ENCODE results near the gene JUNB. TPM values are rescaled to one million over a fixed set of nuclear protein-coding genes. Genes with fewer than 3 reads are reported as not detected.
A peak's percentile ranks its signal among the peaks of the same experiment; 100 is the strongest.

JUNB gene
- total RNA-seq, 1 experiment from 2014 or later: 6.6 TPM

- TF ChIP-seq ARID4B (CRISPR knock-in tag; IDR thresholded peaks at IDR 0.05; ENCODE audit: borderline replicate concordance): 0 out of 2 replicates have a peak, but pooled peaks have one; percentile 28
Observed at GRCh38 chr19:12751635-12752034, 39.7 kb upstream of the JUNB start, which contains the start of gene BEST2 (continued).

GRCh38 chr19:12752056-12752781, 39.1 kb upstream of the JUNB start:
- ChIA-PET CTCF (interaction anchor here (1.4 to 2.5 kb wide), 6 partner anchors 8 to 133 kb away, joined by 3 to 17 read pairs (median 4); partner anchors contain the start of gene GET3), POLR2A (interaction anchor here (0.5 to 1.2 kb wide), 4 partner anchors 18 to 124 kb away, joined by 3 to 9 read pairs (median 4); partner anchors contain the start of gene TRIR)
- H3K9me3 Mint-ChIP-seq: no peaks in the 10 kb centered on the region
- H3K27ac Mint-ChIP-seq: no peak overlapping the region
- H3K4me1 Mint-ChIP-seq: peaks cover 13% of the 10 kb centered on the region
- peak; percentile 24; the same call in 1 of the 2 replicates for ATAC-seq
- no peak for DNase-seq (ENCODE audit: low spot score)
- peaks cover 10% of the 10 kb centered on the region for H3K36me3 Mint-ChIP-seq
- H3K27me3 Mint-ChIP-seq (ENCODE audit: low read depth): peaks cover 49% of the 10 kb centered on the region
- TF ChIP-seq KAT7 (CRISPR knock-in tag; IDR thresholded peaks at IDR 0.05; ENCODE audit: borderline replicate concordance) (no peak), PRDM15 (CRISPR knock-in tag; IDR thresholded peaks at IDR 0.05) (peak; percentile 63)
- peak overlapping the region; percentile 69 for H3K4me3 Mint-ChIP-seq

- Mint-ChIP-seq H3K36me3 (no peaks in the 10 kb centered on the region), H3K4me3 (no peak overlapping the region), H3K9me3 (no peaks in the 10 kb centered on the region), H3K27me3 (ENCODE audit: low read depth) (peaks cover 44% of the 10 kb centered on the region), H3K27ac (no peak overlapping the region), H3K4me1 (peaks cover 15% of the 10 kb centered on the region)
- ATAC-seq (no peak), DNase-seq (ENCODE audit: low spot score) (no peak)
- no peak for TF ChIP-seq ZNF263 (CRISPR knock-in tag; IDR thresholded peaks at IDR 0.05; ENCODE audit: low read depth)
- TF ChIP-seq NR3C1 (CRISPR knock-in tag; conservative IDR thresholded peaks at IDR 0.05; ENCODE audit: low read depth): no peak
- TF ChIP-seq FOXJ3 (CRISPR knock-in tag; IDR thresholded peaks at IDR 0.05; ENCODE audit: borderline replicate concordance): no peak
- no peak for TF ChIP-seq TEAD4 (CRISPR knock-in tag; IDR thresholded peaks at IDR 0.05)
- TF ChIP-seq ZSCAN18 (CRISPR knock-in tag; IDR thresholded peaks at IDR 0.05): no peak
- no peak for TF ChIP-seq TP53 (CRISPR knock-in tag; IDR thresholded peaks at IDR 0.05)
- TF ChIP-seq ZNF671 (CRISPR knock-in tag; IDR thresholded peaks at IDR 0.05): no peak
- TF ChIP-seq CTCF (IDR thresholded peaks at IDR 0.05): no peak
- TF ChIP-seq E2F1 (CRISPR knock-in tag; IDR thresholded peaks at IDR 0.05): no peak
- TF ChIP-seq SOX15 (CRISPR knock-in tag; IDR thresholded peaks at IDR 0.05): no peak
- TF ChIP-seq FOXP1 (CRISPR knock-in tag; IDR thresholded peaks at IDR 0.05; ENCODE audit: borderline replicate concordance): no peak
- no peak for TF ChIP-seq SMAD4 (CRISPR knock-in tag; IDR thresholded peaks at IDR 0.05)
- ChIA-PET POLR2A (no interaction called here), CTCF (interaction anchor here (1.1 to 2.4 kb wide), 6 partner anchors 11 to 93 kb away, joined by 3 to 7 read pairs (median 5); no protein-coding TSS in a partner anchor)
Observed at GRCh38 chr19:12754465-12755196, 36.7 kb upstream of the JUNB start.

All from WTC11 (cell line).